Activated T-cell treated with anti-CD3 and anti-CD28 coated beads, Interleukin-2, amount 50 U/mL, for 1 hour (primary cell): ENCODE results near the gene GALNT18.

Experiments
- DNase-seq: peaks from one replicate; pipeline ENCODE4 v3.0.0-alpha.2; 2020

The GALNT18 gene

DNA sequence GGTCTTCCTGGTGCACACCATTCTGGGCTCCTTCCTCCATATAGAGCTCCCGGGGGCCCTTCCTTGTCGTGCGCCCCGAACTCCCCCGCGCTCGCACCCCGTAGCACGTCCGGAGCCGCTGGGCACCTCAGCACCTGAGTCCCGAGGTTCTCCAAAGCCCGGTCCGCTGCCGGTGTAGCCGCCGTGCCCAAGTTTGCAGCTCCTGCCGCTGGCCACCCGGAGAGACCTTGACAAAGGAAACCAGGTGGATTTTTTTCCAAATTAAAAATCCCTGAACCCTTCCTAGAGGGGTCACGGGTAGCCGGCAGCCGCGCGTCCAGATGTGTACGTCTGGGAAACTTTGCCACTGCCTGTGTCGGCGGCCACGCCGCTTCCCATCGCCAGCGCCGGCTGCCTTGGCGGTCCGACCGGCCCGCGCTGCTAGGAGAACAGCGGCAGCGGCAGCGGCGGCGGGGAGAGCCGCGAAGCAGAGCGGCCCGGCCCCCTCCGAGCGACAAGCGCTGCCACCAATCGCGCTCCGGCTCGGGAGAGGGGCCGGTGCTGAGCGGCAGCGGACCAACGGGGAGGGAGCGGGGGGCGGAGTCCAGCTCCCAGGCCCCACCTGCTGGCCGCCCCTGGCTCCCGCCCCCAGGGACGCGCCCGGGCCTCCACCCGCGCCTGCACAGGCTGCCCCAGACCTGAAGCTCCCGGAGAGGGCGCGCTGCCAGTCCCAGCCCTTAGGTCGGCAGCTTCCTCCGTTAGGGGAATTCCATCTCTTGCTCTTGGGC is at the start of gene GALNT18:
GALNT18 (minus strand) TSS at position 433 of the 767 bp plus-strand sequence.
- peak; percentile 54 for DNase-seq

DNA sequence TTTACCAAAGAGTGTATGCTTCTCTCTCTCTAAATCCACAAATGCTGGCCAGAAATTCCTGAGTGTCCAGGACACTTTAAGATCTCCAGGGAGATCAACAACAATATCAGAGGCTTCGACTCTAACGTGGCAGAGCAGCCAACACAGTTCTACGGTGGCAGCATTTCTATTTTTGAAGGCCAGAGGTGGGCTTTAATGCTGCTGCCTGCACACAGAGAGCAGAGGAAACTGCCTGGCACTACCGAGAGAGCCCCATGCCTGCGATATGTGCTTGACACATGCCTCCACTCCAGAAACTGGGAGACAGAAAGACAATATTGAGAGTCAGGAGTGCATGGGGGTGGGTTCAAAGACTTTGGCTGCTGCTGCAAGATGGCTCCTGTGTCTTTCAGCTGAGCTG is 48.8 kb upstream of the GALNT18 start:
- no peak for DNase-seq

DNA sequence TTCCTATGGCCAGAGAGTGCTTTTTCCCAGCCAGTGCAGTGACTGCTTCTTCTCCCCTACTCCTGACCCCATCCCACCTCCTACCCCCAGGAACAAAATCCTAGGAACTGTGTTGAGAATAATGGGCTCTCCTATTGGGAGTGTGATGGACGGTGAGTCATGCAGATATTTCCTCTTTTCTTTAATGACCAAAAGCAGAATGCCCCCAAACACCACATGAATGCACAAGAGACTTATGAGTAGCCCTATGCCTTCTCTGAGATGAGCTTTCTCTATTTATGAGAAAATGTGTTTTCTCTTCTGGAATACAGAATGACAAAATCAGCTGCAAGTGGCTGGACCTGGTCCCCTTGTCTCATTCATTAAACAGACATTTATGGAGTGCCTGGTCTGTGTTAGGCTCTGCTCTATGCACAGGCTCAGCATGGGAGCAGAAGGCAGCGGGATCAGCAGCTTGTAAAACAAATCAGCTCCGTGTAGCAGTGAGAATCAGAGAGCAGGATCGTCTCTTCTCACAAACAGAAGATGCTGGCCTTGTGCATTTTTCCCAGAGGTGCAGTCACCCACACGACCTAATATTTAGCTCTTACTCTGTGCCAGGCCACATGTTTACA is 47.5 kb upstream of the GALNT18 start:
- DNase-seq = no peak

DNA sequence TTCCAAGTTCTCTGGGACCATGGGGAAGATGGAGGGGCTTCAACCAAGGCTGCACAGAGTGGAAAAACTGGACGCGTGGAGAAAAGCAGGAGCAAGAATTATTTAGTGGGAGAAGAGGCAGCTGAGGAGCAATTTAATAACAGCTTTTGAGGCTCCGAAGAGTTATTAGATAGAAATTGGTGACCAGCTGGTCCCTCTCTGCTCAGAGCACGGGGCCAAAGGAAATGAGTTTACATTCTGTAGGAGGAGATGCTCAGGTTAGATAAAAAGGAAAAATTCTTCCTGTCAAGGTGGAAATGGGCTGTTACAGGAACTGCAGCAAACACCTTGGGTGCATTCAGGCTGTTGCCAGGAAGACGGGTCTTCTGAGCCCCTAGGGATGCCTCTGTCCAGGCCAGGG is 47.0 kb upstream of the GALNT18 start:
- no peak for DNase-seq

DNA sequence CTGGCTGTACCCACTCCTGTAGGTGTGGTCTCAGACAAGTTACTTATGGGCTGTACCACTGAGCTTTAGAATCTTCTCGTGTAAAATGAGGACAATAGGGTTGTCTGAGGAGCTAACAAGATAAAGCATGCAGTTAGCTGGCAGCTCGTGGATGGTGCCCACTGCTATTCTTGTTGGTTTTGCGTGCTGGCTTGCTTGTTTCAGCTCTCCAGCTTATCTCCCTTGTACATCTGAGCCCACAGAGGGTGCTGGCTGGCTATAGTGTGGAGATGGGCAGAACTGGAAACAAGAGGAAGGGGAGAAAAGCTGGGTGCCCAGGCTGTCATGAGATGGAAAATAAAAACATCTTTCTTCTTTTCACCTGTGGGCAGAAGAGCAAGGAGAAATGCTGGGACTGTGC is 46.5 kb upstream of the GALNT18 start:
- no peak for DNase-seq

DNA sequence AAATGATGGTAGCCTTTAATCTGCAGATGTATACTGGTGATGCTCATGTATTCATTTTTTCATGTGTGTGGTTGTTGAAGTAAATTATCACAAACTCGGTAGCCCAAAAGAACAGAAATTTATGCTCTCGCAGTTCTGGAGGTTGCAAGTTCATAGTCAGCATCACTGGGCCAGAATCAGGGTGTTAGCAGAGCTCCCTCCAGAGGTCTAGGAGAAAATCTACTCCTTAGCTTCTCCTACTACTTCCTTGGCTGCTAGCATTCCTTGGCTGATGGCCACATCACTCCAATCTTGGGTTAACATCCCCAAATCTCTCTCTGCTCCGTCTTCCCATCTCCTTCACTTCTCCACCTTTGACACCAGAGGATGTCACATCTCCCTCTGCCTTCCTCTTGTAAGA is 45.3 kb upstream of the GALNT18 start:
- no peak for DNase-seq

DNA sequence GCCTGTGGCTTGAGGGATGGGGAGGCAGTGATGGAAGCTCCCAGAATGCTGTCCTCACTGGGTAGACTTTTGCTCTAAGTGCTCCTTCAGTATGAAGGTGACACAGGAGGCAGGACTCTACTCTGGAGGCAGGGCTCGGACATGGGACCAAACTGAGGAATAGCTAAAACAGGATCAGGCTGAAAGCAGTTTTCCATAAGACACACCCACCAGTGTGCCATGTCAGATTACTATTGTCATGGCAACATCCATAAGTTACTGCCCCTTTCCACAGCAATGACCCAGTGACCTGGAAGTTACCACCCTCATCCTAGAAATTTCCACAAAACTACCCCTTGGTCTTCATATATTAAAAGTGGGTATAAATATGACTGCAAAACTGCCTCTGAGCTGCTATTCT is 43.6 kb upstream of the GALNT18 start:
- DNase-seq = no peak

DNA sequence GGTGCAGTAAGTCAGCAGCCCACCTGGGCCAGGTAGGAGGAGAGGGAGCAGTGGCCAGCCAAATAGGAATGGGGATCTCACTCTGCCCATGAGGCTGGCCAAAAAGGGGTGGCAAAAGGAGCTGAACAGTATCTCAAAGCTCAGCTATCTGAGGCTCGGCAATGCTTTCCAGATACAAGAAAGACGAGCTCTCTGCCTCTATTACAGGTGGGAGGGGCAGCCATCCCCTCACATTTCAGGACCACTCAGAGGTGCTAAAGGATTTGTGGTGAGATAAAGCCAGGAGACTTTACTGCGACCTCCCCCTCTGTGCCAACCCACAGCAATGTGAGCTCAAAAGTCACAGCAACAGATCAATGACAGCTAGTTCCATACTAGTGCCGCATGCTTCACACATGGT is 42.1 kb upstream of the GALNT18 start:
- DNase-seq = no peak

DNA sequence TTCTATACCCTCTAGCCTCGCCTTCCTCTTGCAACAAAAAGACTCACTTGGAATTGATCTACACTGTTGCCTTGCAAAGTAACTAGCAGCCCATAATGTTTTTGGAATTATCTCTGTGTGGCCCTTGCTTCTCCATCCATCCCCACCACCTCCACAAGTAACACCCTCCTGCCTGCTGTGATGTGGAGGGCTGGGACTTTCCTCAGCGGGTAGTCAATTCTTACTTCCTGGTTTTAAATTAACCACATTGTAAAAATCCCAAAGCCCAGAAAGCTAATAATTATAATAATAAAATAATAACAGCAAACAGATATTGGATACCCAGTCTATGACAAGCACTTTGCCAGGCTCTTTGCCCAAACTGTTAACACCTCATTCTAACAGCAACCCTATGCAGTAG is 40.8 kb upstream of the GALNT18 start:
- DNase-seq = no peak

DNA sequence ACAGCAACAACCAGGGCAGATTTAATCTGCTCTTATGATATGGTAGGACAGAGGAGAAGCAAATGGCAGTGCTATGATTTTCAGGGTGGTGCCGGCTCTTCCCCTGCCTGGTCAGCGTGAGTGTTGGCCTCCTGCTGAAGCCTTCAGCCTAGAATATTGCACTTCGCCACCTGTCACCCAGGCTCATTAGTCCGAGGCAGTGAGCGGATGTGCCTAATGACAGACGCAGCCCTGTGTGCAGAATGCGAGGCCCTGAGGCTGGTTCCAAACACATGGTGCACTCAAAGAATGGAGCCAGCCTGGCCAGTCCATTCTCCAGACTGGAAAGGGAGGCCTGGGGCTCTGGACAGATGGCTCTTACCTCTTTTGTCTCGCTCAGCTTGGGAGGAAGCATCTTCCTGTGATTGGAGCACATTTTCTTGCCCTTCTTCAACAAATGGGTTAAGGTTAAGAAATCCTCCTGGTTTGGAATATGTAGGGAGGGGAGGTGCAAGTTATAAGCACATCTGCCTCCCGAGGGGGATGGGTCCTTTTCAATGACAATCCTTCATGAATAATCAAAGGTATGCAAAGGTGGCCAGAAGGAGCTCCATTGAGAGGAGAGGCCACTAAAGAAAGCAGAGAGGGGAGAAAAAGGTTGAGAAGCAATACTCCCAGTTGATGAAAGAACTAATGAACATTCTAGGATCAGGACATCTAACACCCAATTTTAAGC is 39.7 kb upstream of the GALNT18 start:
- no peak for DNase-seq

DNA sequence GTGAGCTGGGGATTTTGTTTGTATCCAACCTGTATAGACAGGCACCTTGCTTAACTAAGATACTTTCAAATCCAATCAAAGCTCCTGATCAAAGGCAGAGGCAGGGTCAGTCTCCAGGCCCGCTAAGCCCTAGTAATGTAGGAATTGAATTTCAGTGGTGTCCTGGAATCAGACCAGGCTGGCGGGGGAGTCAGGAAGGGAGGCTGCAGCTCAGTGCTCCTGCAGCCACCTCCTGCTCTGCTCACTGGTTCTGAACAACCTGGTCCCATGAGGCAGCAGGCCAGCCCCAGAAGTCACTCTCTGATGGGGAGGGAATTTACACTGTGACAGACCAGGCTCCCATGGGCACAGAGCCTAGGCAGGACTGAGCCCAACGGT is 38.5 kb upstream of the GALNT18 start:
- DNase-seq = no peak

DNA sequence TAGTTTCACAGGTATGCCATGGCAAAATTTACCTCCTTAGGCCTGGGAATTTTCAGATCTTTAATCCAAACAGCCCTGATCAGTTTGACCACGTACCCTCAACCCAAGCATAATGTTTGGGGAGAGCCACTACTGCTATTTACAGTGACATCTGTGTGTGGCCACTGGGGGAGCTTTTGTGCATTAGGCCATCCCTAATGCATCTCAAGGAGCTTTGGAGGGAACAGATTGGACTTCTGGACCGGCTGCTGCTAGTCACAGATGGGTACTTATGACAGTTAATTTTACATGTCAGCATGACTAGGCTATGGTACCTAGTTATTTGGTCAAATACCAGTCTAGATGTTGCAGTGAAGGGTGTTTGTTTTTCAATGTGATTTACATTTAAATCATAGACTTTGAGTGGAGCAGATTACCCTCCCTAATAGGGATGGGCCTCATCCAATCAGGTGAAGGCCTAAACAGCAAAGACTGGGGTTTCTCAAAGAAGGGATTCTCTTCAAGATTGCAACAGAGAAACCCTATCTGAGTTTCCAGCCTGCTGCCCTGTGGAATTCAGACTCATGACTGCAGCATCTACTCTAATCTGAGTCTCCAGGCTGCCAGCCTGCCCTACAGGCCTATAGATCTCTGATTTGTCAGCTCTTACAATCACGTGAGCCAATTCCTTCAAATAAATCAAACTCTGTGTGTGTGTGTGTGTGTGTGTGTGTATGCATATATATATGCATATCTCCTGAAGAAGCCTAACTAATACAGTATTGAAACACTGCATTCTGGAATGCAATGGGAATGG is 38.0 kb upstream of the GALNT18 start:
- DNase-seq = no peak

DNA sequence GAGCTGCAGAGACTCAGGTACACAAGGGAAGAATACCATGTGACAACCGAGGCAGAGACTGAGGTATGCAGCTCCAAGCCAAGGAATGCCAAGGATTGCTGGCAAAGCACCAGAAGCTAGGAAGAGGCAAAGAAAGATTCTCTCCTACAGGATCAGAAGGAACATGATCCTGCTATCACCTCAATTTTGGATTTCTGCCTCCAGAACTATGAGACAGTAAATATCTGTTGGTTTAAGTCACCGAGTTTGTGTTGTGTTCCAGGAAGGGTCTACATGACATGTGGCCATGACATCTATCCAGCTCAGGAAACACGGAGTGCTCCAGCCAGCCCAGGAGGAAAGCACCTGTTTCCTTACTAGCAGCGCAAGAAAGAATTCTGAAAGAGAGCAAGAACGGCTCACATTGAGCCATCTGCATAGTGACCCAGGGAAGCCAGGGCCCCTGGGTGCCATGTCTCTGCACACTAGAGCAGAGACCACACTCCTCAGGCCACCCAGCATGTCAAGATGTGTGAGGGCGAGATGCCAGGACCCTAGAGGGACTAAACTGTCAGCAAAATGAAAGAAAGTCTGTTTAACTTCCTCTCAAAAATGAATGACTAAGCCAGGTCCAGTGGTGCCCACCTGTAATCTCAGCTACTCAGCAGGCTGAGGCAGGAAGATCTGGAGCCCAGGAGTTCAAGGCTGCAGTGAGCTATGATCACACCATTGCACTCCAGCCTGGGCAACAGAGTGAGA is 35.6 kb upstream of the GALNT18 start:
- no peak for DNase-seq

DNA sequence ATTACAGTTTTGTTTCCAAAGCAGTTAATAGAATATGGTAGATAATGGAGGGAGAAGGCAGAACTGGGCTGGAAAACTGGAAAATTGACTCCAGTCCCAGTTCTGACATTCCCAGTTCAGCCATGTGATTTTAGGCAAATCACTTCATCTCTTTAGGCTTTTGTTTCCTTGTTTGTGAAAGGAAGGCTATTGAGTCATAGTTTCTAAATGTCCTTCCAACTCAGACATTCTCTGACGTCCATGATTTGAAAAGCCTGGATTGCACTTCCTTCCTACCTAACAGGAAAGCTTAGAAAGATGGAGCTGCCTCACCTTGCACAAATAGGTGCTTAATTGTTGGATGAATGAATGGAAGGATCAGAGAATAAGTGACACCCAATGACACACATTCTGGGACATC is 19.8 kb upstream of the GALNT18 start:
- DNase-seq = no peak

DNA sequence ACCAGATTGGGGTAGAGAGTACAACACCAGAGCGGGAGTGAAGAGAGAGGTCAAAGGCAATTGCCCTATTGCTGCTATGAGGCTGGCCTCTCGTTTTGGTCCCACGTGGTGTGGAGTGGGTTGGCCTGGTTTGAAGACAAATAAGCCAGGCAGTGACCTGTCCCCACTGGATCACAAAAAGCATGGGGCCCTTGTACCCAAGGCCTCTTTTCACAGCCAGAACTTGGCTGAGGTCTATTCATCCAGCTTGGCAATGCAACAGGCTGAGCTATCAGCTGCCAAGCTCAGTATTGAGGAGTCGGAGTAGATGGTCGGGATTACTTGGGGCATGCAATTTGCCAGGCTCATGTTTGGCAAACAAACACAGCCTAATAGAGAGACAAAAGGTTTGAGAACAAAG is 19.2 kb upstream of the GALNT18 start:
- DNase-seq = no peak

DNA sequence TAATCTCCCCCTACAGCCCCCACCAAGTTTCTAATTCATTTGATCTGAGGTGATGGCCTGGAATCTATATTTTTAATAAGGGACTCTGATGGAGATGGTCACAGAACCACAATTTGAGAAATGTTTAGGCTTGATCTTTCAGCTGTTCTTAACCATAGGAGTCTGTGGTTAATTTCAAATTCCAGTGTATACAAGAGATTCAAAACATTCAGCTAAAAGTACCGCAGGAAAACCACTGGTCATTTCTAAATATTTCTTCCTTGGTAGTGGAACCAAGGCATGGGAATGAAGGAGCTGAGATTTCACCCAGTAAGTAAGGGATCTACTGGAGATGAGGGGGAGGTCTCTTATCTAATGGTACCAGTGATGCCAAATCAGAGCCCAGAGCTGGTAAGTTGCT is 18.3 kb upstream of the GALNT18 start:
- no peak for DNase-seq

DNA sequence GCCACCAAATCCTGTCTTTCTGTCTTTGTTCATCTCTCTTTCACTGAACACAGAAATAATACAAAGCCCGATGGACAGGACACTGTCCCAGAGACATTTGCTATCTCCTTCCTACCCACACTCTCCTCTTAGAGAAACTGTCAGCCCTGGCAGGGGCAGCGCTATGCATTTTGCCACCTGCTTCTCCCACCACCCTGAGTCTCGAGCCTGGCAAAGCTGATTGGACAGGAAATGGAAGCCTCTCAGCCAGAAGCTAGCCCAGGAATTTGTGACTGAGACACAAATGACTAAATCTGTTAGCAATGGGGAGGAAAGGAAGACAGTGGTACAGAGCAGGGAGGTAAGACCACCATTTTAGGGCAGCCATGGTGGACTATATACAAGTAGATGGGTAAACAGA is 14.9 kb upstream of the GALNT18 start:
- DNase-seq = no peak

DNA sequence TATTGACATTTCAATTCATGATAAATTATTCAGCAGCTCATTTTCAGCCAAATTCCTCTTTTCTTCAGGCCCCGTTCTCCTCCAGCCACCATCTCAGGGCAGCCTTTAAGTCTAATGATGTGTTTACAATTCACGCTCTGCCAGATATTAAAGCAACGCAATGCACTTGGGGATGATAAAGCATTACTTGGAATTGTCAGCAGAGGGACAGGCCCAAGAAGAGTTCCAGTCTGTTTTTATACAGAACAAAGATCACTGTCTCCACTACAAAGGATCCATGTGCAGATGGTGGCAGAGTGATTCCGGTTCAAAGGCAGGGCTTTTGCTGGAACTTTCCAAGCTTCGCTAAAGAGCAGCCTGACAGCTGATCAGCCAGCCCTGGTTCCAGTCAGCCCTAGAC is 13.6 kb upstream of the GALNT18 start:
- no peak for DNase-seq

DNA sequence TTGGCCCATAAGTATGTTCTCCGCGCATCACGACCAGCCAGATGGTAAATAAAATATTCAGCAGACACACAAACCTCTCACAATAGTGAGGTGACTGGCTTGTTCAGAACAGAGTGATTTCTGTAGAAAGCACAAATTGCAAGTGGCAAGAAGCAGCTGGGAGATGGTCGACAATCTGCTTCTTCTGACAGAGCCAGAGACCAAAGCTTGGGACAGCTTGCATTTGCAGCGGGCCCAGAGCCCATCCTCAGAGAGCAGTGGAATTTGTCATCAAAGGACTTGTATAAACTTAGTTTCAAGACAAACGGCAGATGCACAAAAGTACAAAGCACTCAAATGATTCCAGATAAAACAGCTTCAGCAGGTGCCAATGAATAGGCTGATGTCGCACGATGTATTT is 7.6 kb upstream of the GALNT18 start:
- DNase-seq = no peak

DNA sequence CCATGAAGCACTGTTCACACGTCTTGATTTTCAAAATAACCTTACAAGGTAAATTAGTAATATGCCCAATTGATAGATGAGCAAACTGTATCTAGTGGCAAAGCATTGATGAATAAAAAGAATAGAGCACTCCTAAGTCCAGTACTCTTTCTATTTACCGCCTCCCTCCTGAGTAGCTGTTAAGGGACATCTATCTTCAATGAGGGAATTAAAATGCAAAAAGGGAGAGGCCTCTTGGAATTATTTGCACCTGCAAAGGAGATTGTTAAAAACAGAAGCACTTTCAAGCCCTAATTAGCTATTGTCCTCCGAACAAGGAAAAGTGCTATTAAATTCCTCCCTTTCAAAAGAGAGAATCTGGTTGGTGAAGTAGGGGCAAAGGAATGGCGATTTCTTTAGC is 6.8 kb upstream of the GALNT18 start:
- DNase-seq = no peak

DNA sequence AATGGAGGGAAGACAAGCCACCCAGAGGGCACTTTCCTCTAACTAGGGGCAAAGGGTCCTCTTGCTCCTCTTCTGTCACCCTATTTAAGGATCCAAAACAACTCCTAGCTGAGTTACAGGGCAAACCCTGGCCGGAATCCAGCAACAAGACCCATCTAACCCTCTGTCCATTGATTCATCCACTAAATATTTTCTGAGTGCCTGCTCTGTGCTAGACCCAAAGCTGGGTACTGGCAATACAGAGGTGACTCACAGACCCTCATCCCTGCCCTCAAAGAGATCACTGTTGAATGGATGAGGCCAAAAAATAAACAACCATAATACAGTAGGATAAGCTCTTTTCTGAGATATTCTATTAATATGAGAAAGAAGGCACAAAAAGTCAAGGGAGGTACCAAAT is 4.3 kb upstream of the GALNT18 start:
- DNase-seq = no peak

DNA sequence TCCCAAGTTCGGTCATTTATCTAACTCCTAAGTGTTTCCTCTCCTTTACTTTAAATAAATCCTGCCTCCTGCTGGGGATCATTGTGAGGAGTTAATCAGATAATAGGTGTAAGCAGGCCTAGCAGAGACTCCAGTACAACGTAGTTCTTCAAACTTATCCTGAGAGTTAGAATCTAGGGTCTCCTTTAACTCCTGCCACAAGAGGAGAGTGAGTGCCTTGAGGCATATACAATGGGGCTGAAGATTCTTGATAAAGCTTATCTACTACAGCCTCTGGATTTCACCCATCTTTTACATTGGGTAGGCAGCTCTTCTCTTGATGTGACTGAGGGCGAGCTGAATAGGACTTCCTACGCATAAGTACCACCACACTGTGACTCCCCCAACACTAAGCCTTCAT is 3.1 kb upstream of the GALNT18 start:
- DNase-seq = no peak

DNA sequence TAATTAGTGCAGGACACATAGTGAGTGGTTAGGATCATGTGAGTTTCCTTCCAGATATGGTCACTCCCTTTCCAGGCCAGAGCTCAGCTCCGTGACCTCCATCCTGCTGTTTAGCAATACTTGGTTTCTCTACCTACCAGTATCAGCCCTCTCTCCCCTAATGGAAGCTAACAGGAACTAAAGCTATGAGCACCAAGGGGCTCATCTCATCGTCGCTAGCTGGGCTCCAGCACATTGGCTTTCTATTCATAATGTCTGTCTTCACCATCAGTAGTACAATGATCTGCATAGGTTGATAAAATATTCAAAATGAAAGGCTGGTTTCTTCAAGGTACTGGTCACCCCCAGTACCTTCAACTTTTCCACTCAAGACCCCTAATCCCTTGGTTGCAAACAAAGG is 2.4 kb upstream of the GALNT18 start:
- DNase-seq = no peak
